IMR-90 (cell line): ENCODE measurements around the gene RNF111. TPM values are rescaled to one million over a fixed set of nuclear protein-coding genes. Genes with fewer than 3 reads are reported as not detected.

Experiments used
- ATAC-seq: fragments of 200-7000 bp; cut with Tn5 transposase; 2 replicates; pipeline ENCODE4 v1.9.1; 2020; ENCODE audit warnings: low read depth, mild to moderate bottlenecking, moderate library complexity
- BruUV-seq: library from RNA; stranded (reverse); fragments of 400-500 nt; replicated peaks from 2 replicates; lab custom pipeline; 2021; lab: Mats Ljungman, UMichigan
- CTCF ChIA-PET: fragments of 300-600 bp; formaldehyde crosslinking; extraction: SDS; loops from one replicate; lab custom pipeline; 2021; ENCODE audit warnings: antibody characterized with exemption; lab: Yijun Ruan, JAX
- POLR2A ChIA-PET: fragments of 300-600 bp; sonication (Branson Sonifier 250); formaldehyde crosslinking; loops from one replicate; lab custom pipeline; 2022; ENCODE audit warnings: antibody characterized with exemption; ENCODE audit not compliant: unreplicated experiment; lab: Charles Lee
- DNase-seq: peaks from one replicate; pipeline ENCODE4 v3.0.0; 2013
- H2AFZ ChIP-seq: replicated peaks from 2 replicates; pipeline ENCODE3; 2013; ENCODE audit warnings: low read length, mild to moderate bottlenecking; ENCODE audit not compliant: poor library complexity
- H2AK5ac ChIP-seq: 2 replicates; pipeline ENCODE4 v1.6.1; 2013; ENCODE audit warnings: low read depth, low read length, inconsistent platforms
- H2AK9ac ChIP-seq: replicated peaks from 2 replicates; pipeline ENCODE3; 2013; ENCODE audit warnings: mild to moderate bottlenecking, low read depth, low read length, moderate library complexity; ENCODE audit not compliant: poor library complexity
- H2BK120ac ChIP-seq: 2 replicates; pipeline ENCODE4 v1.6.1; 2013; ENCODE audit warnings: low read depth, low read length, inconsistent platforms
- H2BK15ac ChIP-seq: 3 replicates; pipeline ENCODE4 v1.6.1; 2013; ENCODE audit warnings: low read depth, low read length, inconsistent platforms
- H2BK20ac ChIP-seq: 2 replicates; pipeline ENCODE4 v1.6.1; 2013; ENCODE audit warnings: low read depth, mild to moderate bottlenecking, inconsistent platforms, low read length, moderate library complexity
- H2BK5ac ChIP-seq: 2 replicates; pipeline ENCODE4 v1.6.1; 2013; ENCODE audit warnings: mild to moderate bottlenecking, low read depth, low read length, inconsistent platforms; ENCODE audit not compliant: poor library complexity, severe bottlenecking
- H3K14ac ChIP-seq: replicated peaks from 2 replicates; pipeline ENCODE4 v1.6.1; 2013; ENCODE audit warnings: low read depth, low read length, inconsistent platforms
- H3K18ac ChIP-seq: 2 replicates; pipeline ENCODE4 v1.6.1; 2013; ENCODE audit warnings: low read depth, low read length, control low read depth
- H3K23ac ChIP-seq: 2 replicates; pipeline ENCODE4 v1.6.1; 2013; ENCODE audit warnings: low read depth, low read length, inconsistent platforms
- H3K27ac ChIP-seq: 2 replicates; pipeline ENCODE4 v1.5.1; 2013; ENCODE audit warnings: mild to moderate bottlenecking, control low read depth, low read length; ENCODE audit not compliant: insufficient read depth
- H3K27me3 ChIP-seq: 2 replicates; pipeline ENCODE4 v1.6.1; 2013; ENCODE audit warnings: low read length; ENCODE audit not compliant: control insufficient read depth, insufficient read depth
- H3K36me3 ChIP-seq: 2 replicates; pipeline ENCODE4 v1.6.1; 2013; ENCODE audit warnings: low read length, mixed read lengths; ENCODE audit not compliant: control insufficient read depth, insufficient read depth
- H3K4ac ChIP-seq: 2 replicates; pipeline ENCODE4 v1.6.1; 2013; ENCODE audit warnings: low read depth, low read length, inconsistent platforms
- H3K4me1 ChIP-seq: 2 replicates; pipeline ENCODE4 v1.6.1; 2013; ENCODE audit warnings: low read length, mixed read lengths; ENCODE audit not compliant: control insufficient read depth, insufficient read depth
- H3K4me2 ChIP-seq: 2 replicates; pipeline ENCODE4 v1.6.1; 2013; ENCODE audit warnings: low read depth, mild to moderate bottlenecking, control low read depth, low read length, moderate library complexity
- H3K4me3 ChIP-seq: 2 replicates; pipeline ENCODE4 v1.5.1; 2013; ENCODE audit warnings: low read depth, mild to moderate bottlenecking, control low read depth, low read length, moderate library complexity; ENCODE audit not compliant: insufficient read depth
- H3K56ac ChIP-seq: 2 replicates; pipeline ENCODE4 v1.6.1; 2013; ENCODE audit warnings: low read length, inconsistent platforms; ENCODE audit not compliant: insufficient read depth; ENCODE audit errors: extremely low read depth
- H3K79me1 ChIP-seq, 2 experiments: 2 replicates each; pipeline ENCODE4 v1.6.1; 2013; ENCODE audit warnings: low read length in 2 of 2, inconsistent platforms in 1 of 2, low read depth in 1 of 2
- H3K9ac ChIP-seq: 2 replicates; pipeline ENCODE4 v1.6.1; 2013; ENCODE audit warnings: low read depth, low read length, control low read depth
- H3K9me1 ChIP-seq: 2 replicates; pipeline ENCODE4 v1.6.1; 2013; ENCODE audit warnings: low read length, inconsistent platforms; ENCODE audit not compliant: insufficient read depth
- H3K9me3 ChIP-seq: 2 replicates; pipeline ENCODE4 v1.6.1; 2013; ENCODE audit warnings: low read length; ENCODE audit not compliant: control insufficient read depth, insufficient read depth
- H4K20me1 ChIP-seq: 2 replicates; pipeline ENCODE4 v1.6.1; 2013; ENCODE audit warnings: low read length, inconsistent platforms; ENCODE audit not compliant: insufficient read depth
- H4K5ac ChIP-seq: 2 replicates; pipeline ENCODE4 v1.6.1; 2013; ENCODE audit warnings: mild to moderate bottlenecking, low read depth, low read length, control low read depth
- H4K8ac ChIP-seq, 2 experiments: 2 replicates each; pipeline ENCODE4 v1.6.1; 2013; ENCODE audit warnings: low read depth in 2 of 2, low read length in 2 of 2, control low read depth in 1 of 2, inconsistent platforms in 1 of 2
- H4K91ac ChIP-seq: 2 replicates; pipeline ENCODE4 v1.6.1; 2013; ENCODE audit warnings: low read depth, low read length, inconsistent platforms; ENCODE audit not compliant: insufficient read depth
- CEBPB ChIP-seq: IDR thresholded peaks from 2 replicates; pipeline ENCODE4 v1.6.1; 2012; ENCODE audit warnings: low read depth, low read length, improper control_type of control experiment
- CHD1 ChIP-seq: IDR thresholded peaks from 2 replicates; pipeline ENCODE4 v1.6.1; 2012; ENCODE audit warnings: low read depth, low read length, improper control_type of control experiment
- CTCF ChIP-seq: conservative IDR thresholded peaks from 2 replicates; pipeline ENCODE4 v1.5.1; 2012; ENCODE audit warnings: mild to moderate bottlenecking, low read depth, low read length, improper control_type of control experiment
- ELK1 ChIP-seq: fragments of 150-350 bp; IDR thresholded peaks from 2 replicates; pipeline ENCODE4 v1.6.1; 2016; ENCODE audit warnings: low read depth, mild to moderate bottlenecking, low read length, moderate library complexity, borderline replicate concordance
- FOS ChIP-seq: fragments of 150-350 bp; IDR thresholded peaks from 2 replicates; pipeline ENCODE4 v1.6.1; 2016; ENCODE audit warnings: low read depth, low read length
- MAFK ChIP-seq: IDR thresholded peaks from 2 replicates; pipeline ENCODE4 v1.6.1; 2012; ENCODE audit warnings: low read depth, low read length, improper control_type of control experiment
- MXI1 ChIP-seq: IDR thresholded peaks from 2 replicates; pipeline ENCODE4 v1.6.1; 2012; ENCODE audit warnings: low read depth, mild to moderate bottlenecking, low read length, moderate library complexity, borderline replicate concordance
- POLR2A ChIP-seq: IDR thresholded peaks from 2 replicates; pipeline ENCODE4 v1.6.1; 2012; ENCODE audit warnings: mild to moderate bottlenecking, low read depth, low read length
- SMC3 ChIP-seq: fragments of 150-350 bp; IDR thresholded peaks from 2 replicates; pipeline ENCODE4 v1.6.1; 2016; ENCODE audit warnings: low read depth, mild to moderate bottlenecking, antibody characterized with exemption, low read length, moderate library complexity
- WGBS, 2 experiments: methylation state at CpG; one replicate each; pipeline versions ENCODE4 v1.1.5 to v1.1.7; 2013; ENCODE audit warnings: missing lambda C conversion rate in 2 of 2; ENCODE audit not compliant: insufficient read length in 1 of 2; ENCODE audit errors: extremely low coverage in 2 of 2; 5-methylcytosine and 5-hydroxymethylcytosine counted together
- dilution Hi-C: fragments of 300-500 bp; cut with HindIII; formaldehyde crosslinking; loops from one replicate; pipeline ENCODE4 v1.14.3; 2018; ENCODE audit warnings: low sequenced_read_pairs; ENCODE audit not compliant: unreplicated experiment
- in situ Hi-C: fragments of 300-500 bp; cut with MboI; formaldehyde crosslinking; loops from 3 replicates; pipeline ENCODE4 v1.14.3; 2019; ENCODE audit warnings: low sequenced_read_pairs, inconsistent platforms, mixed read lengths
- intact Hi-C: fragments of 100-400 bp; cut with micrococcal nuclease; formaldehyde crosslinking; loops from 2 replicates; pipeline ENCODE4 v1.10.0; 2022
- polyA plus RNA-seq, 3 experiments: library from polyadenylated mRNA; depleted of rRNA; stranded (reverse); fragments of >200 nt; gene quantifications; 2 replicates each; pipeline ENCODE4 v1.2.3, GENCODE V29; 2012; ENCODE audit warnings: low replicate concordance in 1 of 3
- total RNA-seq: library from RNA; depleted of rRNA; stranded (reverse); fragments of >200 nt; gene quantifications from 2 replicates; pipeline ENCODE4 v1.2.3, GENCODE V29; 2012

Gene RNF111
- total and polyA plus RNA-seq, 2 of the 4 experiments (the other 2 are of a cell fraction): 13.5 to 20.1 TPM

GRCh38 chr15:59063042-59063441, 75.6 kb downstream of the RNF111 start:
- ATAC-seq (no peak), DNase-seq (no peak)
- in situ Hi-C loops (no loop called here), dilution Hi-C loops (no loop called here), intact Hi-C loops (no loop called here)
- peaks cover 4 to 22% of the 10 kb centered on the region in 2 experiments; a peak in 3 of 4 replicates for H3K79me1 ChIP-seq
- no peak overlapping the region for H2AK9ac ChIP-seq
- no peak overlapping the region for H2BK15ac ChIP-seq
- H3K9ac ChIP-seq: no peak overlapping the region
- H4K8ac ChIP-seq: no peak overlapping the region
- no peak overlapping the region for H3K4me2 ChIP-seq
- H3K9me1 ChIP-seq: peaks cover 4% of the 10 kb centered on the region; the same call in 1 of the 2 replicates
- H2BK20ac ChIP-seq: no peak overlapping the region
- no peak overlapping the region for H2AFZ ChIP-seq
- H4K5ac ChIP-seq: no peak overlapping the region
- H3K56ac ChIP-seq: no peak overlapping the region
- no peak overlapping the region for H3K27ac ChIP-seq
- no peak overlapping the region for H2BK5ac ChIP-seq
- peaks cover 38% of the 10 kb centered on the region for H3K36me3 ChIP-seq
- POLR2A ChIA-PET: no interaction called here
- TF ChIP-seq CHD1 (no peak), MXI1 (no peak), POLR2A (no peak), MAFK (no peak), FOS (no peak), CEBPB (no peak), CTCF (no peak), SMC3 (no peak), ELK1 (no peak)
- H3K4ac ChIP-seq: no peak overlapping the region
- CTCF ChIA-PET: no interaction called here
- no peaks in the 10 kb centered on the region for H3K27me3 ChIP-seq
- no peaks in the 10 kb centered on the region for H3K9me3 ChIP-seq
- no peak overlapping the region for H4K91ac ChIP-seq
- H3K23ac ChIP-seq: no peak overlapping the region
- no peaks in the 10 kb centered on the region for H3K4me1 ChIP-seq
- H2BK120ac ChIP-seq: no peak overlapping the region
- H3K14ac ChIP-seq: no peak overlapping the region
- no peaks in the 10 kb centered on the region for H4K20me1 ChIP-seq
- H3K18ac ChIP-seq: no peak overlapping the region
- H2AK5ac ChIP-seq: no peak overlapping the region
- no TSS peak for BruUV-seq
- no CpG with 5 or more reads among the region's 4 CpGs for WGBS, 2 experiments
- H3K4me3 ChIP-seq: no peak overlapping the region
